ENCODE measurements around the gene ATP13A3.

DNA sequence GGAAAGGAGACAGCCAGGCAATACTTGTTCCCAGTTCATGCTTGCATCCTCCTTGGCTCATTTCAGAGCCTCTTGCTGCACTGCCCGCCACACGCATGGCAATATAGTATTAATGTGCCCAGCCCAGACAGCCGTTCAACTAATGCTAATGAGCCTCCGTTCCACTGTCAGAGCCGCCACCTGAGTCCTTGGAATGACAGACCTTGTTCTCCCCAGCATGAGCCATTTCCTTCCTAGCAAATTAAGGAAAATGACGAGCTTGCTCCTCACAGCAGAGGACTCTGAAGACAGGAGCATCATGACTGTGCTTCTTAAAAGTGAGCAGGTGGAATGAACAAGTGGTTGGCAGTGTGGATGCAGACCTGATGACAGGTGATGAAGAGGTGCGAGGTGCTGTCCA is 106.5 kb downstream of the ATP13A3 start:
- TF ChIP-seq POLR2A (IDR thresholded peaks at IDR 0.05) = no peak
- TF ChIP-seq, protein P1, sequence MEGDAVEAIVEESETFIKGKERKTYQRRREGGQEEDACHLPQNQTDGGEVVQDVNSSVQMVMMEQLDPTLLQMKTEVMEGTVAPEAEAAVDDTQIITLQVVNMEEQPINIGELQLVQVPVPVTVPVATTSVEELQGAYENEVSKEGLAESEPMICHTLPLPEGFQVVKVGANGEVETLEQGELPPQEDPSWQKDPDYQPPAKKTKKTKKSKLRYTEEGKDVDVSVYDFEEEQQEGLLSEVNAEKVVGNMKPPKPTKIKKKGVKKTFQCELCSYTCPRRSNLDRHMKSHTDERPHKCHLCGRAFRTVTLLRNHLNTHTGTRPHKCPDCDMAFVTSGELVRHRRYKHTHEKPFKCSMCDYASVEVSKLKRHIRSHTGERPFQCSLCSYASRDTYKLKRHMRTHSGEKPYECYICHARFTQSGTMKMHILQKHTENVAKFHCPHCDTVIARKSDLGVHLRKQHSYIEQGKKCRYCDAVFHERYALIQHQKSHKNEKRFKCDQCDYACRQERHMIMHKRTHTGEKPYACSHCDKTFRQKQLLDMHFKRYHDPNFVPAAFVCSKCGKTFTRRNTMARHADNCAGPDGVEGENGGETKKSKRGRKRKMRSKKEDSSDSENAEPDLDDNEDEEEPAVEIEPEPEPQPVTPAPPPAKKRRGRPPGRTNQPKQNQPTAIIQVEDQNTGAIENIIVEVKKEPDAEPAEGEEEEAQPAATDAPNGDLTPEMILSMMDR (IDR thresholded peaks at IDR 0.05) = no peak
- no peak for TF ChIP-seq EP300 (IDR thresholded peaks at IDR 0.05)
